SU-DHL-6 (cell line): ENCODE results near the gene GFPT2.

Experiments used
- CTCF ChIP-seq: fragments of 200-600 bp; sonication (generic); IDR thresholded peaks from one replicate; pipeline ENCODE4 v1.5.1; 2017; ENCODE audit warnings: antibody characterized with exemption, mild to moderate bottlenecking, low read length, moderate library complexity; ENCODE audit not compliant: insufficient read depth, poor library complexity, severe bottlenecking
- EZH2phosphoT487 ChIP-seq: fragments of 200-600 bp; sonication (generic), shearing (Covaris generic); conservative IDR thresholded peaks from 2 replicates; pipeline ENCODE4 v1.6.1; 2018; ENCODE audit warnings: mild to moderate bottlenecking, antibody characterized with exemption, low read length, moderate library complexity, mixed read lengths

GRCh38 chr5:180289433-180289832 is 63.7 kb downstream of the GFPT2 start:
- TF ChIP-seq CTCF (no peak), EZH2phosphoT487 (no peak)
